G401 (cell line): ENCODE data around the gene SLU7. TPM values are rescaled to one million over a fixed set of nuclear protein-coding genes. Genes with fewer than 3 reads are reported as not detected.

Source experiments
- total RNA-seq: library from RNA; depleted of rRNA; stranded (reverse); fragments of >200 nt; shearing (Covaris generic); gene quantifications from 2 replicates; pipeline ENCODE4 v1.2.3, GENCODE V29; 2014; rRNA removed

The SLU7 gene
- total RNA-seq, 1 experiment from 2014 or later = 59.6 TPM

Other genes starting within 250 kb of the SLU7 start
- 1.3 and 5.0 TPM in 2 replicates for gene FABP6, start 189.6 kb downstream of the SLU7 start, total RNA-seq
- 3.1 and 5.4 TPM in 2 replicates for gene CCNJL, start 106.5 kb downstream of the SLU7 start, total RNA-seq
- not detected in 2 replicates for gene C1QTNF2, start 48.5 kb downstream of the SLU7 start, total RNA-seq
- gene FAM200C, start 19.0 kb downstream of the SLU7 start, total RNA-seq = 4.9 and 5.2 TPM in 2 replicates
- 403 and 415 TPM in 2 replicates for gene PTTG1, start 2.8 kb upstream of the SLU7 start, total RNA-seq